ENCODE measurements around the gene BAHCC1. TPM values are rescaled to one million over a fixed set of nuclear protein-coding genes. Genes with fewer than 3 reads are reported as not detected.

The BAHCC1 gene
- polyA plus RNA-seq, 1 donor from 2014 or later: 14.2 TPM

GRCh38 chr17:81409190-81409935, 14.1 kb downstream of the BAHCC1 start:
- Histone ChIP-seq H3K4me3 (ENCODE audit: low read length) (no peak overlapping the region), H3K27me3 (ENCODE audit: insufficient read depth, low read depth, low read length) (no peaks in the 10 kb centered on the region), H3F3A (ENCODE audit: insufficient read depth, low read length, poor library complexity, severe bottlenecking) (no peaks in the 10 kb centered on the region), H3K79me2 (replicated peaks; ENCODE audit: insufficient read depth, low read length) (peaks cover 87% of the 10 kb centered on the region), H3K27ac (ENCODE audit: low read length) (no peak overlapping the region), H2AFZ (ENCODE audit: low read depth, low read length) (no peak overlapping the region), H3K9ac (ENCODE audit: low read length) (no peak overlapping the region), H3K36me3 (ENCODE audit: insufficient read depth, low read length) (no peaks in the 10 kb centered on the region), H4K20me1 (ENCODE audit: insufficient read depth) (no peaks in the 10 kb centered on the region), H3K9me2 (ENCODE audit: insufficient read depth, low read length) (no peaks in the 10 kb centered on the region), H3K9me3 (ENCODE audit: low read length) (no peaks in the 10 kb centered on the region), H3K4me2 (ENCODE audit: low read length) (no peak overlapping the region)
- no peak for TF ChIP-seq POLR2AphosphoS5 (IDR thresholded peaks at IDR 0.05)
- TF ChIP-seq REST (IDR thresholded peaks at IDR 0.05; ENCODE audit: borderline replicate concordance): no peak
- TF ChIP-seq EZH2 (IDR thresholded peaks at IDR 0.05; ENCODE audit: borderline replicate concordance, insufficient read depth, low read length, poor library complexity, severe bottlenecking): no peak
- TF ChIP-seq MXI1 (conservative IDR thresholded peaks at IDR 0.05; ENCODE audit: poor library complexity, severe bottlenecking): no peak
- TF ChIP-seq TAF1 (IDR thresholded peaks at IDR 0.05; ENCODE audit: low read depth): no peak
- no peak for TF ChIP-seq SMC3 (conservative IDR thresholded peaks at IDR 0.05; ENCODE audit: poor library complexity)
- no peak for TF ChIP-seq CTCF (IDR thresholded peaks at IDR 0.05; ENCODE audit: poor library complexity, severe bottlenecking)
- TF ChIP-seq EP300 (conservative IDR thresholded peaks at IDR 0.05; ENCODE audit: poor library complexity, severe bottlenecking): no peak
- no peak for TF ChIP-seq RAD21 (conservative IDR thresholded peaks at IDR 0.05)

GRCh38 chr17:81410852-81411251, 15.6 kb downstream of the BAHCC1 start:
- Histone ChIP-seq H3K4me3 (ENCODE audit: low read length) (no peak overlapping the region), H4K20me1 (ENCODE audit: insufficient read depth) (no peaks in the 10 kb centered on the region), H2AFZ (ENCODE audit: low read depth, low read length) (no peak overlapping the region), H3K9ac (ENCODE audit: low read length) (no peak overlapping the region), H3K79me2 (replicated peaks; ENCODE audit: insufficient read depth, low read length) (peaks cover 84% of the 10 kb centered on the region), H3K4me2 (ENCODE audit: low read length) (no peak overlapping the region), H3K9me2 (ENCODE audit: insufficient read depth, low read length) (no peaks in the 10 kb centered on the region), H3K27me3 (ENCODE audit: insufficient read depth, low read depth, low read length) (no peaks in the 10 kb centered on the region), H3K9me3 (ENCODE audit: low read length) (no peaks in the 10 kb centered on the region), H3F3A (ENCODE audit: insufficient read depth, low read length, poor library complexity, severe bottlenecking) (no peaks in the 10 kb centered on the region), H3K27ac (ENCODE audit: low read length) (no peak overlapping the region), H3K36me3 (ENCODE audit: insufficient read depth, low read length) (no peaks in the 10 kb centered on the region)
- no peak for TF ChIP-seq POLR2AphosphoS5 (IDR thresholded peaks at IDR 0.05)
- TF ChIP-seq TAF1 (IDR thresholded peaks at IDR 0.05; ENCODE audit: low read depth): no peak
- no peak for TF ChIP-seq REST (IDR thresholded peaks at IDR 0.05; ENCODE audit: borderline replicate concordance)
- TF ChIP-seq EP300 (conservative IDR thresholded peaks at IDR 0.05; ENCODE audit: poor library complexity, severe bottlenecking): no peak
- TF ChIP-seq SMC3 (conservative IDR thresholded peaks at IDR 0.05; ENCODE audit: poor library complexity): no peak
- no peak for TF ChIP-seq CTCF (IDR thresholded peaks at IDR 0.05; ENCODE audit: poor library complexity, severe bottlenecking)
- no peak for TF ChIP-seq EZH2 (IDR thresholded peaks at IDR 0.05; ENCODE audit: borderline replicate concordance, insufficient read depth, low read length, poor library complexity, severe bottlenecking)
- no peak for TF ChIP-seq RAD21 (conservative IDR thresholded peaks at IDR 0.05)
- TF ChIP-seq MXI1 (conservative IDR thresholded peaks at IDR 0.05; ENCODE audit: poor library complexity, severe bottlenecking): no peak
